Caco-2 (cell line): ENCODE data around the gene LIMCH1. TPM values are rescaled to one million over a fixed set of nuclear protein-coding genes. Genes with fewer than 3 reads are reported as not detected.

ENCODE experiments used
- BruUV-seq: library from RNA; stranded (reverse); fragments of 400-500 nt; replicated peaks from 2 replicates; lab custom pipeline; 2021; lab: Mats Ljungman, UMichigan
- CTCF ChIA-PET: fragments of 300-600 bp; sonication (Branson Sonifier 250); formaldehyde crosslinking; loops from one replicate; lab custom pipeline; 2022; ENCODE audit warnings: antibody characterized with exemption; lab: Charles Lee
- POLR2A ChIA-PET: fragments of 300-600 bp; sonication (Branson Sonifier 250); formaldehyde crosslinking; loops from one replicate; lab custom pipeline; 2022; ENCODE audit warnings: antibody characterized with exemption; lab: Charles Lee
- DNase-seq, 2 experiments: peaks; one replicate each; pipeline versions ENCODE4 v3.0.0 to v3.0.0-alpha.2; 2020 to 2022
- H3K27me3 ChIP-seq: replicated peaks from 2 replicates; pipeline ENCODE4 v1.6.0; 2011; ENCODE audit warnings: low read length; ENCODE audit not compliant: control insufficient read depth, insufficient read depth
- H3K36me3 ChIP-seq: 2 replicates; pipeline ENCODE4 v1.5.1; 2011; ENCODE audit warnings: low read length; ENCODE audit not compliant: control insufficient read depth, insufficient read depth
- H3K4me1 ChIP-seq: fragments of 250-450 bp; sonication (Bioruptor Pico); 2 replicates; pipeline ENCODE4 v1.5.1; 2020; ENCODE audit warnings: mild to moderate bottlenecking
- H3K4me3 ChIP-seq: 2 replicates; pipeline ENCODE4 v1.5.1; 2011; ENCODE audit warnings: low read depth, mild to moderate bottlenecking, control low read depth, low read length
- H3K9me3 ChIP-seq: fragments of 250-450 bp; sonication (Bioruptor Pico); 2 replicates; pipeline ENCODE4 v1.5.1; 2020; ENCODE audit warnings: mild to moderate bottlenecking, moderate library complexity
- H3K27ac Mint-ChIP-seq: one replicate; pipeline ENCODE4 v1.8.0; 2022; ENCODE audit warnings: mixed read lengths; ENCODE audit not compliant: unreplicated experiment
- H3K27me3 Mint-ChIP-seq: one replicate; pipeline ENCODE4 v1.8.0; 2022; ENCODE audit warnings: mixed read lengths; ENCODE audit not compliant: insufficient read depth, unreplicated experiment
- H3K36me3 Mint-ChIP-seq: one replicate; pipeline ENCODE4 v1.8.0; 2022; ENCODE audit warnings: mild to moderate bottlenecking, mixed read lengths; ENCODE audit not compliant: insufficient read depth, unreplicated experiment
- H3K4me1 Mint-ChIP-seq: one replicate; pipeline ENCODE4 v1.8.0; 2022; ENCODE audit warnings: low read depth, mixed read lengths; ENCODE audit not compliant: unreplicated experiment
- H3K4me3 Mint-ChIP-seq: one replicate; pipeline ENCODE4 v1.8.0; 2022; ENCODE audit warnings: mild to moderate bottlenecking, moderate library complexity, mixed read lengths; ENCODE audit not compliant: unreplicated experiment
- H3K9me3 Mint-ChIP-seq: one replicate; pipeline ENCODE4 v1.8.0; 2022; ENCODE audit warnings: mixed read lengths; ENCODE audit not compliant: unreplicated experiment
- CTCF ChIP-seq, 2 experiments: fragments of 200-600 bp in 1 of 2; IDR thresholded peaks; 1 replicate in 1 of 2; 2 replicates in 1 of 2; pipeline versions ENCODE4 v1.5.1 to v1.8.0; 2011 to 2022; ENCODE audit warnings: antibody characterized with exemption in 1 of 2, control low read depth in 1 of 2, inconsistent platforms in 1 of 2, low read depth in 1 of 2, low read length in 1 of 2, mild to moderate bottlenecking in 1 of 2, moderate library complexity in 1 of 2; ENCODE audit not compliant: insufficient read depth in 1 of 2, severe bottlenecking in 1 of 2, unreplicated experiment in 1 of 2
- intact Hi-C: fragments of 100-400 bp; cut with micrococcal nuclease; formaldehyde crosslinking; loops from one replicate; pipeline ENCODE4 v1.10.0; 2022; ENCODE audit not compliant: unreplicated experiment
- total RNA-seq: library from RNA; stranded (reverse); gene quantifications from 2 replicates; pipeline ENCODE4 v1.2.3, GENCODE V29; 2022

LIMCH1 gene
- total RNA-seq, 1 experiment from 2014 or later, result 8.4 TPM

- Mint-ChIP-seq H3K4me1 (peaks cover 12% of the 10 kb centered on the region), H3K4me3 (no peak overlapping the region), H3K27me3 (no peaks in the 10 kb centered on the region), H3K36me3 (no peaks in the 10 kb centered on the region), H3K27ac (no peak overlapping the region), H3K9me3 (no peaks in the 10 kb centered on the region)
- Histone ChIP-seq H3K4me1 (no peaks in the 10 kb centered on the region), H3K9me3 (no peaks in the 10 kb centered on the region), H3K36me3 (no peaks in the 10 kb centered on the region), H3K27me3 (no peaks in the 10 kb centered on the region; the same call in 1 of the 2 replicates), H3K4me3 (no peak overlapping the region)
- no peak for DNase-seq
- BruUV-seq, result no TSS peak
- no peak for TF ChIP-seq CTCF (IDR thresholded peaks at IDR 0.05; ENCODE audit: insufficient read depth in 1 of 2, low read depth in 1 of 2, low read length in 1 of 2, severe bottlenecking in 1 of 2, unreplicated experiment in 1 of 2)
- POLR2A ChIA-PET, result no interaction called here
- CTCF ChIA-PET, result no interaction called here
- intact Hi-C loops, result no loop called here
Observed at GRCh38 chr4:41696131-41696530, 158.2 kb downstream of the LIMCH1 start.

GRCh38 chr4:41696763-41697162 lies 158.8 kb downstream of the LIMCH1 start:
- POLR2A ChIA-PET, result no interaction called here
- no peak overlapping the region for H3K27ac Mint-ChIP-seq
- intact Hi-C loops, result no loop called here

GRCh38 chr4:41701983-41702382 lies 164.0 kb downstream of the LIMCH1 start:
- Histone ChIP-seq H3K4me1 (peaks cover 11% of the 10 kb centered on the region; the same call in 1 of the 2 replicates), H3K27me3 (no peaks in the 10 kb centered on the region; the same call in 1 of the 2 replicates), H3K9me3 (no peaks in the 10 kb centered on the region), H3K4me3 (no peak overlapping the region), H3K36me3 (no peaks in the 10 kb centered on the region)
- Mint-ChIP-seq H3K9me3 (peaks cover 7% of the 10 kb centered on the region), H3K27me3 (peaks cover 2% of the 10 kb centered on the region), H3K36me3 (no peaks in the 10 kb centered on the region), H3K27ac (no peak overlapping the region), H3K4me3 (no peak overlapping the region), H3K4me1 (no peaks in the 10 kb centered on the region)
- ChIA-PET POLR2A (no interaction called here), CTCF (no interaction called here)
- no TSS peak for BruUV-seq
- no peak for DNase-seq
- TF ChIP-seq CTCF (IDR thresholded peaks at IDR 0.05; ENCODE audit: insufficient read depth in 1 of 2, low read depth in 1 of 2, low read length in 1 of 2, severe bottlenecking in 1 of 2, unreplicated experiment in 1 of 2), result no peak
- intact Hi-C loops, result no loop called here

More at GRCh38 chr4:41696763-41697162, 158.8 kb downstream of the LIMCH1 start:
- H3K27me3 ChIP-seq, result no peaks in the 10 kb centered on the region; the same call in 1 of the 2 replicates
- CTCF ChIA-PET, result no interaction called here
- DNase-seq, result no peak
- H3K9me3 Mint-ChIP-seq, result no peaks in the 10 kb centered on the region
- no peaks in the 10 kb centered on the region for H3K9me3 ChIP-seq
- no peak overlapping the region for H3K4me3 Mint-ChIP-seq
- TF ChIP-seq CTCF (IDR thresholded peaks at IDR 0.05; ENCODE audit: insufficient read depth in 1 of 2, low read depth in 1 of 2, low read length in 1 of 2, severe bottlenecking in 1 of 2, unreplicated experiment in 1 of 2), result no peak
- peaks cover 12% of the 10 kb centered on the region for H3K4me1 Mint-ChIP-seq
- BruUV-seq, result no TSS peak
- no peak overlapping the region for H3K4me3 ChIP-seq
- no peaks in the 10 kb centered on the region for H3K4me1 ChIP-seq
- H3K36me3 Mint-ChIP-seq, result no peaks in the 10 kb centered on the region
- H3K36me3 ChIP-seq, result no peaks in the 10 kb centered on the region
- H3K27me3 Mint-ChIP-seq, result no peaks in the 10 kb centered on the region
